ENCODE results near the gene TBC1D22A.

TBC1D22A gene

DNA sequence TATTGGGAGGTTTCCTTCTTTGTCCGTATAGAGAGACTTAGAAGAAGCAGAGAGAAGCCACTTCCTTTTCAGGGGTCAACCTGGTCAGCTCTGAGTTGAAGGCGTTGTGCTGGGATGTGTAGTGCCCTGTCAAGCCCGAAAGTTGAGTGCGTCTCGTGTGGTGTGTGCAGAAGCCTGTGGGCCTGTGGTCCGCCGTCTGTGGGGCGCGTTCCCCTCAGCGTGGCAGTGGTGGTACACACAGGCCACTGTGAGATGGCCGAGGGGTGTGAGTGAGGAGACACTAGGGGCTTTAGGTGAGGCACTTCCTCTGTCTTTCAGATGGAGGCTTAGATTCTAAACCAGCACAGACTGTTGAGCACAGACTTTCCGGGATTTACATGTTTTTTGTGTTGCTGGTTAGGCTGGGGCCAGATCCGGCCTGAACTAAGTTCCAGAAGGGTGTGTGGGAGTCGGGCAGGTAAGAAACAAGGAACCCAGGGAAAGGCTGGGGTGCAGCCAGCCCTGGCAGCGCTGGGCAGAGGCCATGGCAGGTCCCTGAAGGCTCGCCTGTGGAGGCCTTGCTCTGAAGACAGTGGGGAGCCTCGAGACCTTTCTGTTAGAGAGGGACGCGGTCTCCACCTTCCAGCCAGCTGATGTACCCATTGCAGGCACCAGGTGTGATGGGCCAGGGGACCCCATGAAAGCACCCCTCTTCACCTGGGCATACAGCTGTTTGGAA is 194.2 kb downstream of the TBC1D22A start:
- no peak for DNase-seq (ENCODE audit: low read depth in 2 of 2)

DNA sequence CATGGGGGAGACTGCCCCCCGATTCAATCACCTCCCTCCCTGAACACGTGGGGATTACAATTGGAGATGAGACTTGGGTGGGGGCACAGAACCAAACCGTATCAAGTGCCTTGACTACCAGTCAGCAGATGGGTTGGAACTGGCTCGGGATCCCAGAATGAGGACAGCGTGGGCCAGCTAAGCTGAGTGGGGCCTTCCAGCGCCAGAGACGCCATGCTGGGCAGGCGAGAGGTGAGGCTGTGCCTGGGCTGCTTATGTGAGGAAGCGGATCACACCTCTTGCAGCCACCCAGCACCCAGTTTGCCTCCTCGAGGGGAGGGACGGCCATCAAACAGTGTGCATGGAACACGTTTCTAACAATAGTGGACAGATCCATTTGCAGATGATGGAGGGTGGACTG is 195.1 kb downstream of the TBC1D22A start:
- no peak for DNase-seq (ENCODE audit: low read depth in 2 of 2)

DNA sequence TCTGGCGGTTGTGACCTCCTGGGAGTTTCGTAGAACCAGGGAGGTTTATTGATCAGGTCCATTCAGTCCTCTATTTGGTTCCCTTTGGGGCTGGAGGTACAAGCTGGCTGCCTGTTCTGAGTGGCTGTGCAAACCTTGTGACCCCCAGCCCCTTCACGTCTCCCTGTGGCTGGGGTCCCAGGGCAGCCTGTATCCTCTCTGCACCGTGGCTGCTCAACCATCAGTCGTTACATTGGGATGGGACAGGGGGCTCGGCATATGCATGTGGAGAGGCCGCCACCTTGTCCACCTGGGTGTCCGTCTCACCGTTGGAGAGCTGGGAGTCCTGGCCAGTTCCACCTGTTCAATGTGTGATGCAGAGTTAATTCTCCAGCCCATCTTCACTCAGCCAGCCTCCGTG is 195.7 kb downstream of the TBC1D22A start:
- DNase-seq (ENCODE audit: low read depth in 2 of 2): no peak

DNA sequence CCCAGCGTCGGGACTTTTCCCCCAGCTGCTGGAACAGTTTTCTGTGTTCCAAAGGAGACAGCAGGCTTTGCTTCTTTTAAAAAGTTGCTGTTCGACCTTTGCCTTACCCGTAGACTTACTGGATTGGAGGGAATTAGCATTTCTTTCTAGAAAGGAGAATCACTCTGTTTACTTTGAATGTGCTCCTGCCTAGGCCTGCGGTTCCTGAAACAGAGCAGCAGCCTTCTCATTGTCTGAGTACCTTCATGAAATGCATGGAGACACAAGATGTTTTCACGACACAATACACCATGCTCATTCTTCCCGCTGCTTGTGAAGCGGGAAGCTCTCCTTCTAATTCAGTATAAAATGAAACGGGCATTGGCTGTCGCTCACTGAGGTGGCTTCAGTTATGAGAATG is 196.2 kb downstream of the TBC1D22A start:
- DNase-seq (ENCODE audit: low read depth in 2 of 2): no peak

DNA sequence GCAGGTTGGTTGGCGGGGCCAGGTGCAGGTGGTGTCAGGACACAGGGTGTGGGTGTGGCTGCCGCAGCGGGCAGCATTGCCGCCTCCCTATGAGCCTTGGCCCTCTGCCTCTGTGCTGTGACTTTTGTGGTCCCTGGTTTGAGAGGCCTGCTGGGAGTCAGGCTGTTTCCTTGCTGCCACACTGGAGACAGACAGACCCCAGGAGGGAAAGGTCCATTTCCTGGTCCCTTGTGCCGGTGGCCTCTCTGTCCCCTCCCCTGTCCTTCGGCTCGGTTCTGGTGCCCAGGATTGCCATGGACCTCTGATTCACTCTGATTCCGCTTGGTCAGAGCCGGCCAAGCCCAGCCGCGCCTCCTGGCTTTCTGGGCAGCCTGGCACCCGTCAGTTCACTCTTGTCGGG is 196.9 kb downstream of the TBC1D22A start:
- no peak for DNase-seq (ENCODE audit: low read depth in 2 of 2)

DNA sequence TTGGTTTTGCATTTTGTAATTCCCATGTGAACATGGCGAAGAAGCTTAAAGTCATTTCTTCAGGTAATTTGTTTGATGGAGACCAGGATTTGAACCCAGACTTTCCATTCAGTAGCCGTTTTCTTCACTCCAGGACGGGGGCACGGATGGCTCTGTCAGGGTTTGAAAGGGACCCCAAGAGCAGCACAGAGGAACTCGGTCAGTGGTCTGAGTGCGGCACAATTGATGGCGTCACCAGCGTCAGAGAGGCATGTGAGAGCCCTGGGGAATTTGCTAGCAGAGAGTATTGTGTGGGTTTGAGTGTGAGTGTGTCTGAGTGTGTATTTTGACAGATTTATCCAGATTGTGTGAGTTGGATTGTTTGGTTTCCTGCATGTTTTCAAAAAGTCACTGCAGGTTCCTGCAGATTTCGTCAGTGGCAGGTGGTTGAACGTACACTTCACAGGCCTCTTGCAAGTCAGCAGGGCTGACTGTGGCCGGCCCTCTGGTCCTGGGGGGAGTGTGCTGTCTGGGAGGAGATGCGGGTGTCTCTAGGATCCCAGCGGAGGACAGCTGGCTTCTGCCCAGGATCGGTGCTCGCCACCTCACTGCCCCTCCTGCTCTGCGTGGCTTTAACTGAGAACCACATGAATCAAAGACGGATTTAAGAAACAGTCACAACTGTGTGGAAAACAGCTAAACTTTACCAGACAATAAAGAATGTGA is 199.3 kb downstream of the TBC1D22A start:
- DNase-seq (ENCODE audit: low read depth in 2 of 2): no peak

DNA sequence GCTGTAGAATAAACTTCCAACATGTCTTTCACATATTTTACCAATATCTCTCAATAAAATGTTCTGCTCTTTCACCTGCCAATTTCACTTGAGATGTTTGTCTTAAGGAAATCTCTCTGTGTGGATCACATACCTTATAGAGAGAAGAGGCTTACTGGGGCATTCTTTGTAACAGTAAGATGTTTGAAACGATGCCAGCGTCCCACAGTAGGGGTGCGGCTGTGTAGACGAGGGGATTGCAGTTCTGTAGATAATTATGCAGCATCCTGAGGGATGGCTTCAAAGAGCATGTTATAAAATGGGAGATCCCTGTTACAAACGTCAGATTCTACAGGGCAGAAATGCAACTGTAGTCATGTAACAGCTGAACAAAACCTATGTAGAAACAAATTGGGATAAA is 200.0 kb downstream of the TBC1D22A start:
- no peak for DNase-seq (ENCODE audit: low read depth in 2 of 2)

DNA sequence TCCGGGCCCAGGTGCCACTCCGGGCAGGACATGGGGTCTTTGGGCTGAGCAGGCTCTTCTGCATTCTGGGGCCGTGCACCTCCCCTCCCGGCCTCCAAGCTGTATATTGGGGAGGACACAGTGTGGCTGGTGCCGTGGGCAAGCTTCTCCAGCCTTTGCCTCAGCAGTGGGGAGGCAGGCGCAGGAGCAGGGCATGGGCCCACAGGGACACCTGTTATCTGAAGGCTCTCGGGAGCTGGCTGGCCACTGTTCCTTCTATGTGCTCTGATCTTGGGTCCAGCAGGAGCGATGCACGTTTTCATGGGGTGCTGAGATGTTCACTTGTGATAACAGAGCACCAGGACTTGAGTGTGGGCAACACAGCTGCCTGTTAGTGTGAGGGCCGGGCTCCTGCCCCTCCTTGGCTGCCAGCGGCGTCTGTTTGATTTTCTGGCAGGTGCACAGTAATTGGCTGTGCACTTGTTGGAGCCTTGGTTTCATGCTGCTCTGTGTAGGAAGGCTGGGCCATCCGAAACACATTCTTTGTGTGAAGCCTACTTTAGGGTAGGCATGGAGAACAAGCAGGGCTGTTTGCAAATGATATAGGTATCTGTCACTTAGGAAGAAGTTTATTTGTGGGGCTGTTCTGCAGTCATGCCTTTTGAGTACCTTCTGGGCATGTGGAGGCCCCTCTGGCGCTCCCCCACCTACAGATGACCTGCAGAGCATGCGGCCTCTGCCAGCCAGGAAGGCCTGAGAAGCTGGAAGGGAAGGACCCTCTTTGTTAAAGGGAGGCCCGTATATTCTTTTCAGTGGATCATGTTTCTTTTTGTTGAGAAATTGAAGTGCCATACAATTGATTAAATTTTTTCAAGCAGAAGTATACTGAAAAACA is 201.5 kb downstream of the TBC1D22A start:
- DNase-seq (ENCODE audit: low read depth in 2 of 2): no peak

DNA sequence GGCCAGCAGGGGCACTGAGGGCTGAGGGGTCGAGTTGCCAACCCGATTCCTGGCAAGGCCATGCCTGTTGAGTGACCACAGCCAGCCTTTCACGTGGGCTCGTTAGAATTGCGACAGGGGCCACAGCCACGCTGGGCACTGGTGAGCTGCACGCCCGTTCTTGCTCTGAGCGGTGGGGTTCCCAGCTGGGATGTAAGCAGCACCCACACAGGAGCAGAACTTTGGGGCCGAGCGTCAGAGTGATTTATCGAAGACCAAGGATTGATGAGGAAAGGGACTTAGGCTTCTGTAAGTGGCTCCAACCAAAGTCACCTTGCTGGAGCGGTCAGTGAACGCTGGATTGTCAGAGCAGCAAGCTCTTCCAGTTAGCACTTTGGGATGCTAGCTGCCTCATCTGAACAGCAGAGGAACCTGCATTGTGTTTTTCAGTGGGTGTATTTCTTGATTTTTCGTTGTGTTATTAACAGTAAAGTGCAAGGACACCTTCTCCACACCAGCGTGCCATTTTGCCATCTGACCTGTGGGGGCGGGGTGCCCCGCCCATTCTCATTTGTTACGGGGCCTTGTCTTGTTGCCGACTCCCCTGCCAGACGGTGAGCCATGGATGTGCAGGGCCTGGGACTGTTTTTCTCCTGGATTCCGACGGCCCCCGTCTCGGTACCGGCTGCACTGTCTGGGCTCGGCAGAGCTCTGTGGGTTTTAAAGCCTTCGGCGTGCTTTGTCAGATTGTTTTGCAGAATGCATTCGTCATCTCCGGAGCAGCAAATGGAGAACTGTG is 202.5 kb downstream of the TBC1D22A start:
- DNase-seq (ENCODE audit: low read depth in 2 of 2): no peak

DNA sequence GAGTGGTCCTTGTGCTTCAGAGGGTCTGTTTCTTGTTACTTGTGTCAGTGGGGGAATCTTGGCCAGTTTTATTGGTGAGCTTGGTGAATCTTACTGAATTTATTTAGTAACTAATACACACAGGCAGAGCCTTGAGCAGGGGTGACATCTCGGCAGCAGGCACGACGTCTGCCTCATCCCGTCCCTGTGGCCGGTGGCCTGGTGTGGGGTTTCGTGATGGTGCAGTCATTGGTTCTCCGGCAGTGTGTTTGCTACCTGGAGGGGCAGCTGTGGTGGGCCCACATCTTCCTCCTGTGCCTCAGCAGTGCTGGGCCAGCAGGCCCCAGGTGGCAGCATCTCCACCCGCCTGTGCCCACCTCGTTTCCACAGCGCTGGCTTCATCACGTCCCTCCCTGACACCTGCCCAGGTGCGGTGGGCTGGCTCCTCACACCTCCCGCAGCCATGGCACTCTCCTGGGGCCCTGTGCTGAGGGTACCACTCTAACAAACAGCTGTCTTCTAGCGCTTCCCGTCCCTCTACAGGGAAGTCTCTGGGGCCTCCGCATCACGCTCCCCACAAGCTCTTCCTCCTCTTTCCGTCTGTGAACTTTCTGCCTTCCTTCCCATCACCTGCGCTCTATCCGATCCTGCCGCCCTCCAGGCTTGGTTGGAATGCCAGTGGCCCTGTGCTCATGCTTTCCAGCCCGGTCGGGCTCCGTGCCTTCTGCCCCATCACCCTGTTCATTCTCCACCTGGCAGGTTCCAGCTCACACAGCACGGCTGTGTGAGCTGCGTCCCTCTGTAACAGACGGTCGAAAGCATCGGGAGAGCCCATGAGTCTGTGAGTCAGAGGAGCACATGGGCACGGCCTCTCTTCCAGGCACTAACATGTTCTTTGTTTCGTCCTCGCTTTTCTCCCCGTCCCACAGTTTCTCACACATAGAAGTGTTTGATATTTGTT is 203.4 kb downstream of the TBC1D22A start:
- DNase-seq (ENCODE audit: low read depth in 2 of 2): no peak

DNA sequence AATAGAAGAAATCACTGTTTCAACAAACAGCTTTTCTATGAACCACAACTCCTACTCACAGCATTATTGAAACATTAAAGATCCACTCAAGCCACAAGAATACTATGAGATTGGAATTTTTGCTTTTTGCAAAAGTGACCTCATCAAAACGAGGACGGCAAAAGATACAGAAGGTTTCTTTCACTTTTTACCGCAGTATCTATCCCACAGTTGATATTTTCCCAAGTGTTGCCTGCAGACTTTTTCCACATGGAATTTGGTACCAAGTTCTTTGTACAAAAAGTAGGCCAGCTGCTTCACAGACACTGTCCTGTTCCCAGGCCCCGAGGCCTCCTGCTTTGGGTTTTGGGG is 204.0 kb downstream of the TBC1D22A start:
- no peak for DNase-seq (ENCODE audit: low read depth in 2 of 2)

DNA sequence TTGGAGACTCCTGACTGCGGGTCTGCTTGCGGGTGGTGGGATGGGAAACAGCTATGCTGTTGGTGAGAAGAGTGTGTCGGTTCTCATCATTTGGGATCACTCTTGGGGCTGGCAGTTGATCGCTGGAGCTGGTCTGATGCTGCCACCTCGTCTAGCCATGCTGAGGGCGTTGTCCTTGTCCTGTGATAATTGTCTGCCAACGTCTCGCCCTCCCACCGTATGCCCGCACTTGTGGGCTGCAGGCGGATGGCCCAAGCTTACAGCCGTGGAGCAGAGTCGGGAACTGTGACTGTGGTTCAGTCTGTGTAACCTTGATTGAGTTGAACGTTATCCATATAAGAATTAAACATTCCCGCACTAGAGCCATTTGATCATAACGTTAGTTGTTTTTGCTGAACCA is 204.4 kb downstream of the TBC1D22A start:
- DNase-seq (ENCODE audit: low read depth in 2 of 2): no peak

DNA sequence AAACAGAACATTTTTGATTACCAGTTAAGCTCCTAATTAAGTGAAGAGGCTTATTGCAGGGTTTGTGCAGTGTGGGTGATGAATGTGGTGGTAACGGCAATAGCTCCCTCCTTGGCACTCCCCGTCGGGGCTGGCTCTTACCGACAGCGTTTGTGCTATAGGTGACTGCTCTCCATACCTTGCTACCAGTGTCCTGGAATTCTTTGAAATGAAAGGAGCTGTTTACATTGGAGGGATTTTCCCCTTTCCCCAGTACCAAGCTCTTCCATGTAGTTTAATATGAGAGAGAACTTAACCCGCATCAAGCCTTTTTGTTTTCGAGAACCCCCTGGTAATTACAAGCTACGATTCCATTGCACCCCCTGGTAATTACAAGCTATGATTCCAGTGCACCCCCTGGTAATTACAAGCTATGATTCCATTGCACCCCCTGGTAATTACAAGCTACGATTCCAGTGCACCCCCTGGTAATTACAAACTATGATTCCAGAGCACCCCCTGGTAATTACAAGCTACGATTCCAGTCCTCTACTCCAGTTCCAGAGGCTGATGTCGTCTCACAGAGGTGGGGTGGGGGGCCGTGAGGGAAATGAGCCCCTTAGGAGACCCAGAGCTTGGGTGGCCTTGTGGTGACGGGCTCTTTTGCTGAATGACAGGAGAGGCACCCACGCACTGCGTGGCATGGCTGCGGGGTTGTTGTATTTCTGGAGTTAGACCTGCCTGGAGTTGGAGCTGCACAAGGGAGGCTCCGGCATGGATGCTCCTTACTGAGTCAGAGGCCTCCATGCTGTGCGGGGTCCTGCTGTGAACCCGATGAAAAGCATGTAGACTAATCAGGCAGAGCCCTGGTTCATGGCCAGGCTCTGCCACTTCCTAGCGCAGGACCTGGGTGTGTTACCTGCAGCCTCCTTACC is 205.3 kb downstream of the TBC1D22A start:
- no peak for DNase-seq (ENCODE audit: low read depth in 2 of 2)

DNA sequence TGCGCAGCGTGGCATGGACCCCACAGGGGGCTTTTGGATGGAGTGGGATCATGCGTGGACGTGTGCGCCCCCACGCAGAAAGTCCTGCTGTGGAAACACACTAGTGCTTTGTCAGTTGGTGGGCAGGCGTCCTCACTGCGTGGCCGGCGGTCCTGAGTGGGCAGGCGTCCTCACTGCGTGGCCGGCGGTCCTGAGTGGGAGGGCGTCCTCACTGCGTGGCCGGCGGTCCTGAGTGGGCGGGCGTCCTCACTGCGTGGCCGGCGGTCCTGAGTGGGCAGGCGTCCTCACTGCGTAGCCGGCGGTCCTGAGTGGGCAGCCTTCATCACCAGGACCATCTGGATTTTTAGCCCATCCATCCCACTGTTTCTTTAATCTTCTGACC is 205.9 kb downstream of the TBC1D22A start:
- DNase-seq (ENCODE audit: low read depth in 2 of 2): no peak

DNA sequence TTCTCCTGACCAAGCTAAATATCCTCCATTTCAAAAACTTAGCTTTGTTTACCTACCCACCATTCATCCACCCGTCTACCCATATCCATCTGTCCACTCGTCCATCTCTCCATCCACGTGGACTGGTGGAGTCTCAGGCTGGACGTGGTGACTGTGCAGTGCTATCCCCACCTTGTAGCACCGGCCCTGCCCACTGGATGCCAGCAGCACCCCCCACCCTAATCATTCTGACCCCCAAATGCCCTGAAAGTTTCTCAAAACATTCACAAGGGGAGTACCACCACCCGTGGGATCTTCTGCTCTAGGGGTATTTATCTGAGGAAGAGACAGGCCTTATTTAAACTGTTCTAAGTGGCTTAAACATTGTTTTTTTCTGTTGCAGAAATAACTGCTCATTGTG is 206.4 kb downstream of the TBC1D22A start:
- DNase-seq (ENCODE audit: low read depth in 2 of 2): no peak

DNA sequence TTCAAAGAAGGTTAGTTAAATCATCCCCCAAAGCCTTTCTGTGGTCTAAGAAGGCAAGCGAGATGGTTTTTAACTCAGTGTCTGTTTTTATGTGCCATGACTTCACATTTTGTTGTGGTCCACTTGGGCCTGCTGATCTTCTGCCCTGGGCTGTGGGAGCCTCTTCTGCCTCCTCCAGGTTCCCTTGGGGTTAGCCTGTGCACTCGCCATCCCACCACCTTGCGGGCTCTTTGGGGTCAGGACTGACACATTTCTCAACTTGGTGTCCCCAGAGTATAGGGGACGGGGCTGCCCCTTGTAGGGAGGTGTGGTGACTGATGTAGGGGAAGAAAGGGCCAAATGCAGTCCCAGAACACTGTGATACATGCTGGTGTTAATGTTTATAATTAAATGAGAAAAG is 207.0 kb downstream of the TBC1D22A start:
- peak; percentile 75 for DNase-seq (ENCODE audit: low read depth in 2 of 2)

DNA sequence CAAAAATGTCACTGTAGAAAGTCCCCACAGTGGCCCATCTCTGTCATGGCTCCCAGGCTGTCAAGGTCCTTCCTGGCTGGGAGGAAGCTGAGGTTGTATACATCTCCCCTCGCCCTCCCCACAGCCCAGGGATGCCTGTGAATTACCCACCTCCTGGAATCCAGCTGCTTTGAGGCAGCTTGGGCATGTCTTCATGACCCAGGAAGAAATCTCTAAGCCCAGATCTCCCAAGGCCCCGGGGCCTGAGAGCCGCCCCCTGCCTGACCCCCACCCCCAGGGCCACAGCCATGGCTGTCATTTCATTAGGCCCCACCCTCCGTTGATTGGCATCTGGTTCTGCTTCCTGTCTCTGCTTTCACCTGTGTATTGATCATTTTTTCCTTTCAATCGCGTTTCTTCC is 207.5 kb downstream of the TBC1D22A start:
- DNase-seq (ENCODE audit: low read depth in 2 of 2): peak in 1 of 2 donors; percentile 6

DNA sequence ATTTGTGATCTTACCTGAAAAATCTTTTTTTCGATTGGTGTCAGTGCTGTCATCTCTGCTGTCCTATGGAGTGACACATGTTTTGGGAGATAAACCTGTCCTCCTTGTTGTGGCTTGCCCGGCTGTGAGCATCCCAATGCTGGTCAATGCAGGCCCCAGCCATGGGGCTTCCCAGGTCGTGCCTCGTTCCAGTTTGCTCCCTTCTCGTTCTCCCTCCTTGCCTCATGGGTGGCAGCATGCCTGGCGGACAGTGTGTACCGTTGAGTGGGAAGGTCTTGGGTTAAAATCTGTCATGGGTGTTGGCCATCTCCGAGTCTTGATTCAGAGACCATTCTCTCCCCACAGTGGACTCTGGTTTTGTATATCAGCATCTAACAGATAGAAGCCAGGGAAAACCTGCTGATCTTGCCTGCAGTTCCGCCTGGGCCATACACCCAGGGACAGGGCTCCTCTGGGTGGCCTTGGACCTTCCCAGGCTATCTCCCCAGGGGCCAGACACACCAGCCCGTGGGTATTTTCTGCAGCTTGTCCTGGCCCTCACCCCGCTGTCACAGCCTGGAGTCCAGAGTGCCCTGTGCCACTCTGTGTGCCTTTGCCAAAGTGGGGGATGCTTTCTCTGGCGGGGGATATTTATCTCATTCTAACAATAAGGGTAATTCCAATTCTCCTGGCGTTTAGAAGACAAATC is 208.1 kb downstream of the TBC1D22A start:
- no peak for DNase-seq (ENCODE audit: low read depth in 2 of 2)

DNA sequence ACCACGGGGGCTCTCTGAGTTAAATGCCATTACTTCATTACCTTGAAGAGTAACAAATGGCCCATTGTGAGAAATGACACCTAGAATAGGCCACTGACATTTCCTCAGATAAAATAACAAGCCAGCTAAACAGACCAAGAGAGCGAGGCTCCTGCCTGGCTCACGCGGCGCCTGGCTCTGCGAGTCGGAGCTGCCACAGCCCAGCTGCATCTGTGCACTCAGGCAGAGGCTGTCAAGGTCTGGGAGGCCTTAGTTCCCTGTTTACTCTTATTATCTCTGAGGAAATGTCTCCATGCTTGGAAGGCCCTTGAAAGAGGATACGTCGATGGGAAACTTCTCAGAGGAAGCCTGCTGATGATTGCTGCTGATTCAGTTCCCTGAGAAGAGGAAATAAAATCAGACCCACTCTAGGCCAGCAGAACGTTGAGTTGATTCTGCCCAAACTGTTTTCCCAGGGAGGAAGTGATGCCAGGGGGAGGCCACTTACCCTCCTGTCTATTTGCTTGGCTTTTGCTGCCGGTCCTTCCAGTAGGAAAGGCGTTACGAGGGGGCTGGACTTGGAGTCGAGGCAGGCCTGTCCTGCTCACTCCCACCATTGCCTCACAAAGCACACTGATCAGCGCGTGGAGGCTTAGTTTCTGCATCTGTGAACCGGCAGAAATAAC is 208.8 kb downstream of the TBC1D22A start:
- DNase-seq (ENCODE audit: low read depth in 2 of 2): no peak

Measured in stimulated activated CD8-positive, alpha-beta memory T cell treated with anti-CD3 and anti-CD28 coated beads, Interleukin-15, amount 100 ng/mL, for 48 hours (primary cell).